G401.6 (cell line): ENCODE results near the gene PDE4B.

ENCODE experiments used
- FAIRE-seq: peaks from 2 replicates; lab custom pipeline; 2012; peaks lifted over from hg19 to GRCh38; lab: Jason Lieb, UNC

The PDE4B gene

GRCh38 chr1:66242646-66243547 is 450.2 kb downstream of the PDE4B start:
- no peak for FAIRE-seq

GRCh38 chr1:66243548-66244130 is 450.9 kb downstream of the PDE4B start:
- no peak for FAIRE-seq

- FAIRE-seq, result no peak
Observed at GRCh38 chr1:66244429-66244828, 451.7 kb downstream of the PDE4B start.

GRCh38 chr1:66245691-66246090 is 453.0 kb downstream of the PDE4B start:
- FAIRE-seq, result no peak

- no peak for FAIRE-seq
Observed at GRCh38 chr1:66246351-66247269, 453.9 kb downstream of the PDE4B start.

GRCh38 chr1:66247415-66248208 is 454.9 kb downstream of the PDE4B start:
- no peak for FAIRE-seq

GRCh38 chr1:66248257-66248656 is 455.6 kb downstream of the PDE4B start:
- FAIRE-seq, result no peak

GRCh38 chr1:66248746-66249145 is 456.1 kb downstream of the PDE4B start:
- FAIRE-seq, result no peak

- no peak for FAIRE-seq
Observed at GRCh38 chr1:66250075-66250474, 457.4 kb downstream of the PDE4B start.

GRCh38 chr1:66250478-66250877 is 457.8 kb downstream of the PDE4B start:
- FAIRE-seq, result no peak

- FAIRE-seq, result no peak
Observed at GRCh38 chr1:66251546-66251945, 458.9 kb downstream of the PDE4B start.

GRCh38 chr1:66253330-66253921 is 460.7 kb downstream of the PDE4B start:
- FAIRE-seq, result peak; percentile 41

GRCh38 chr1:66254785-66255184 is 462.1 kb downstream of the PDE4B start:
- no peak for FAIRE-seq

- FAIRE-seq, result no peak
Observed at GRCh38 chr1:66256629-66257572, 464.2 kb downstream of the PDE4B start.

- no peak for FAIRE-seq
Observed at GRCh38 chr1:66258404-66259105, 465.9 kb downstream of the PDE4B start.

- no peak for FAIRE-seq
Observed at GRCh38 chr1:66261364-66261763, 468.7 kb downstream of the PDE4B start.

GRCh38 chr1:66262208-66262963 is 469.7 kb downstream of the PDE4B start:
- FAIRE-seq, result no peak

- FAIRE-seq, result no peak
Observed at GRCh38 chr1:66265268-66265667, 472.6 kb downstream of the PDE4B start.

- FAIRE-seq, result no peak
Observed at GRCh38 chr1:66265796-66266195, 473.1 kb downstream of the PDE4B start.
